Stimulated activated CD8-positive, alpha-beta memory T cell treated with anti-CD3 and anti-CD28 coated beads, Interleukin-7, amount 100 ng/mL, for 48 hours (primary cell): ENCODE data around the gene TTLL5.

Experiments
- DNase-seq, 2 donors: peaks; one replicate each; pipeline ENCODE4 v3.0.0-alpha.2; 2020; ENCODE audit warnings: low read depth in 1 of 2; ENCODE audit errors: extremely low read depth in 1 of 2

Gene TTLL5

GRCh38 chr14:75734854-75735253 is 73.8 kb downstream of the TTLL5 start:
- DNase-seq = no peak

DNA sequence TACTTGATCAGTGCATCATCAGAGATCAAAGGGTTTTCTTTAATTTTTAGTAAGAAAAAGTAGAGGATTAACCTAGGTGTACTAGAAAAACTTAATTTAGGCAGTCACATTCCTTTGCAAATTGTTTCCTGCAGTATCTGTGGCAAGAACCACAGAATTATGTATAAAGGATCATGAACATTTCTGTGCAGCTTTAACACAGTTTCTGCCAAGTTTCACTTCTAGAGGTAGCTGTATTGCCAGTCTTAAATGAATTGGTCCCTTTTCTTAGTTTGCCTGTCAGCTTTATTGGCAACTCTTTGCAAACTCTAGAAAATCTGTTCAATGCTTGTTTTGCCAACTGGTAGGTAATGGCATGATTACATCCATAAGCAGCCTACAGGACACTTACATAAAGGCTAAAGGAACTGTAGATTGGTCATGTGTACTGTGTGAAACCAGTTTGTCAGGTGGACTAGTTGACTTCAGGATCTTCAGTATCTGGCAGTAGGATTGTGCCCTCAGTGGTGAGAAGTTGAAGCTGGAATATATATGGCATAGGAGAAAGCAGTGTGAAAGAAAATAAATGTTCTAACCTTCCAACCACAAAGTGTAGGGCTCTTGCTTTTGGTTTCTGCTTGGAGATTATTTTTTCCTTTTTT is 75.9 kb downstream of the TTLL5 start:
- no peak for DNase-seq

DNA sequence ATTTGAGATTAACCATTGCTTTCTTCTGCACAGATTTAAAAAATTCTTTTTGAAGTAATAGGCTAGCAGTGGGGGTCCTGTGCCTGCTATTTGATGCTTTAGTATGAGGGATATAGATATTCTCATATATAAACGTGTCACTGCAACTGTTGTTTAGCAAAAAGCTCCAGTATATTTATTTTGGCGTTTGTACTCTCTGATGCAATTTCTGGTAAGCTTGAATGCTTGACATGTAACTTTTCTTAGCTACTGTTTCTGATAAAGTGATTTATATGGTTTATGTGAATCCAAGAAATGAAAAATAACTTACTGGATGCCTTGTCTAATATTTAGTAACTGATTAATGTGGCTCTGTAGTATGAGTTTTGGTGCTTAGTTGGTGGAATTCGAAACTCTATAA is 77.1 kb downstream of the TTLL5 start:
- DNase-seq = no peak

DNA sequence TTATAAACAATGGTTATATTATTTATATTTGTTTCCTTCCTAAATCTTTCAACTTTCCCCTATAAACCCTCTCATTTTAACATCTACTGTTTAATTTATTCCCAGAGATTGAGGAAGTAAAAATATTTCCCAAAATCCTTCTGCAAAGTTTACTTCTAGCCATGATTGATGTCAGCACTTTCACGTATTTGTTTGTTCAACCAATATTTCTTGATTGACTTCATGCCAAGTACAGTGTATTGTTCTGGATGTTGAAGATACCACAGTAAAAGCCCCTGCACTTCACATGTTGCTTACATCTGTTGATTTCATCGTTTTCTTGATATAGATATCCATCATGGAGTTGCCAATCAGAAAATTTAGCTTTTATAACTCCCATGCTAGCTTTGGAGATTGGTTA is 81.8 kb downstream of the TTLL5 start:
- DNase-seq = no peak

GRCh38 chr14:75747899-75748298 is 86.9 kb downstream of the TTLL5 start:
- no peak for DNase-seq

- no peak for DNase-seq
Measured at GRCh38 chr14:75748336-75748735, 87.3 kb downstream of the TTLL5 start.

DNA sequence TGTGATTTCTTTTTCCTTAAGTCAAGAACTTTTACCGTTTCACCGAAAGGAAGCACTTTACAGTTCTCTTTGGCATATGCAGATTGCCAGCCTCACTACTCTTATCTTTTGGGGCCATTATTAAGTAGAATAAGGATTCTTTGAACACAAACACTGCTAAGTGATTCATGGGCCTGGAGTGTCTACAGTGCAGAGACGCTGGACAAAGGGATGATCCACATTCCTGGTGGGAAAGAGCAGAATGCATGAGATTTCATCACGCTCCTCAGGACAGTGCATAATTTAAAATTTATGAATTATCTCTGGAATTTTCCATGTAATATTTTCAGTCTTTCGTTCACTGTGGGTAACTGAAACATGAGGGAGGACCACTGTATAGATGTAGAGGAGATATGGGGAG is 90.2 kb downstream of the TTLL5 start:
- DNase-seq = no peak

DNA sequence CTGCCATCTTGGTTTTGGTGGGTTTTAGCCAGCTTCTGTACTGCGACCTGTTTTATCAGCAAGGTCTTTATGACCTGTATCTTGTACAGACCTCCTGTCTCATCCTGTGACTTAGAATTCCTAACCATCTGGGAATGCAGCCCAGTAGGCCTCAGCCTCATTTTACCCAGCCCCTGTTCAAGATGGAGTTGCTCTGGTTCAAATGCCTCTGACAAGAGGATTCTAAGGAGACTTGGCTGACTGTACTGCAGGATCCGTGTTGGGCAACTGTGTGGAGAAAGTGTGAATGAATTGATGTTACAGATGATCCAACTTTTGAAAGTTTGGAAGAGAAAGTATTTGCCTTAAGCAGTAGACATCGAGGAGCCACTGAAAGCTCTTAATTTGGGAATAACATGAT is 91.0 kb downstream of the TTLL5 start:
- no peak for DNase-seq

DNA sequence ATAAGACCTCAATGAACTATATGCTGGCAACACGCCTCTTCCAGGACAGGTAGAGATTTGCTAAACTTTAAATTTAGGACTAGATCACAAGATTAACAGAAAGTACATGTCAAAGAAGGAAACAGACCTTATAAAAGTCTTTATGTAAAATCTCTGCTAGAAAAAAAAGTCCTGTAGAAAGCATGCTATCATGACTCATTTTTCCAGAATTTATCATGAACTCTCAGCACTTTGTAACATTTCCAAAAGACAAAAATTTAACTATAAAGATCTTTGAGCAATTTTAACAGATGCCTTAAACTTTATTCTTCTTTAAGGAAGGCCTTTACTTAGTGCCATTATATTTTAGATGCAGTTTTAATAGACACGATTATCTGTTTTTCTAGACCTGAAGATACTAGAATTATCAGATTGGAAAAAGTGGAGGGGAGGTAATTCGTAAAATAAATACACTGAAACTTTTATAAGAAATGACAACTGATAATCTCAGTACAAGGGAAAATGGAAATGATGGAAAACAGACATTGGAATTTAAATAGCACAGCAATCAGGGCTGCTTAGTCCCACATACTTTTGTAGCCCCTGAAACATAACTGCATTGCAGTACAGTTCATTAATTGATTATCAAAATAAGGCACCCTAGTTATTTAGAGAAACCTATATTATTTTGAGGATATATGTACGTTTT is 92.0 kb downstream of the TTLL5 start:
- DNase-seq = no peak

DNA sequence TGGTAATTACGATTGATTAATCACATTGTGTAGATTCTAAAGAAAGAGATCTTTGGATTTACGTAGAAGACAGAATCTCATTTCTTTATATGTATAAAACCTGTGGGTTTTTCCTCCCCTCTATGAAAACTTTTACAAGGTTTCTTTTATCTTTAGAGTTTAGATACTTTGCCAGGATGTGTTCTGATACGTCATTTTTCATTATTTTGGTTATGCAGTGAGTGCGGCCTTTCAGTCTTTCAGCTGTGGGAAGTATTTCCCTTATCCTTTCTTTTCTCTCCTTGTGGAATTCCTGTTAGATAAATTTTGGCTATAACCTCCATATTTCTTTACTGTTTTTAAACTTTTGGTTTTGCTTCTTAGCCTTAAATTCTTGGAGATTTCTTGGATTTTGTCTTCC is 92.7 kb downstream of the TTLL5 start:
- no peak for DNase-seq

GRCh38 chr14:75757644-75758402 is 96.8 kb downstream of the TTLL5 start:
- DNase-seq = no peak

- no peak for DNase-seq
Measured at GRCh38 chr14:75764020-75764419, 103.0 kb downstream of the TTLL5 start.

DNA sequence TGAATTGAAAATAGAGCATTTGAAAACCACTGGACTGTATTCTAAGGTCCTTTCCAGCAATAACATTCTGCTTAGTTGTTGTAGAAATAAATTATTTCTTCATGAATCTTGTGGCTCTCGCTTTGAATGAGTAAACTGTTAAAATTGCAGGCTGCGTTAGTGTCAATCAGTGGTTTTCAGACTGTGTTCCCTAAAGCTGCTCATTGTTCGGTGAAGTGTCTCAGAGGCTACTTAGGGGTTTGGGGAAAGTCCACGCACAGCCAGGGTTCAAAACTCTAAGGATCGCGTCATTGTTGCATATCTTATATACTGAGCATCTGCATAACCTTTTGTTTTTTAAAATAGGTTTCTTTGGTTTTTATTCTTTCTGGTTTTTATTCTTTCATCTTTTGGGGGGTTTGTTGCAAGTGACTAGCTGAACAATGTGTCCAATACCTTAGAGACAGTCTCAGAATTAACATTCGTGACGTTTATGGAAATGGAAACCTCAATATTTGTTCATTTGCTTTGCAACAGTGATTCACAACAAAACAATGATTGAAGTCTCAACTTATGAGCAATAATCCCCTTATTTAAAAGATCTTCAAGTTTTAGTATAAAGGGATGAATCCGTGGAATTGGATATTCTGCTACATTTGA is 108.1 kb downstream of the TTLL5 start:
- DNase-seq = no peak

DNA sequence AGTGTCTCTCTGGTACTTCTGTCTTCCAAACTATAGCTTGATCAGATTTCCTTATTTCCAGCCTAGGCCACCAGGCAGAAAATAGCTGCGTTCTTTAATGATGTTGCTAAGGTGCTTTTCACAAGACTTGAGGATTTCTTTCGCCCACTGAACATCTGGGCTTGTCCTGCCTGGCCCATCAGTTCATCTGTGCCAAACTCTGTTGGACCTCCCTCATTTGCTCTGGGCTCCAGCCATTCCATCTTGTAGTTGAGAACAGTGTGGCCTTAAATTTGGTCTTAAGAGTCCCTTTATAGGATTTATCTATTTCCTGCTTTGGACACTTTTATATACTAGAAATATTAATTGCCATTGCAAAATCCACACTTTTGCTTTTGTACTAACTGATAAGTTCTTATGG is 109.6 kb downstream of the TTLL5 start:
- no peak for DNase-seq

- no peak for DNase-seq
Measured at GRCh38 chr14:75771595-75771994, 110.5 kb downstream of the TTLL5 start.

DNA sequence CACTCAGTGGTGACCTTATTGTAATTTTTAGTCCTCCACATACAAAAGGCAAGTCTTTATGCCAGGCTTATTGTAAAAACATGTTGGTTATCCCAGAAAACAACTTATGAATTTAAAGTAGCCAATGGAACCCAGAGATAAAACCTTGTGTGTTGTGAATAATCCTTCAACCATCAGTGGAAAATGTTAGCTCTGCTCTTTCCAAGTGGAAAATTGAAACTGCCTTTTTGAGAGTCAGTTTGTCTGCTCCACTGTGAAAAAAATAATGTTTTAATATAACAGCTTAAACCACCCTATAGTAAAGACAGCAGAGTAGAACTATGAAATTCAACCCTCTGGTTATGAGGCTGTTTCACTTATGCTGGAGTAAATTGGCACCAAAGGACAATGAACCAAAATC is 112.0 kb downstream of the TTLL5 start:
- no peak for DNase-seq

- no peak for DNase-seq
Measured at GRCh38 chr14:75781096-75781495, 120.0 kb downstream of the TTLL5 start.

- DNase-seq = no peak
Measured at GRCh38 chr14:75783184-75783583, 122.1 kb downstream of the TTLL5 start.

GRCh38 chr14:75783602-75784313 is 122.7 kb downstream of the TTLL5 start:
- DNase-seq = no peak

GRCh38 chr14:75784314-75784686 is 123.3 kb downstream of the TTLL5 start:
- no peak for DNase-seq

- no peak for DNase-seq
Measured at GRCh38 chr14:75793806-75794205, 132.8 kb downstream of the TTLL5 start.
